Smooth muscle cell (in vitro differentiated cells): ENCODE results near the gene RASL12. TPM values are rescaled to one million over a fixed set of nuclear protein-coding genes. Genes with fewer than 3 reads are reported as not detected.
"Not testable (repeated sequence)": the region's sequence is repeated elsewhere in the genome, so short reads cannot be mapped to it uniquely, and the experiment has no call there.

Experiments
- DNase-seq: peaks from one replicate; lab custom pipeline; 2025; ENCODE audit not compliant: unreplicated experiment; lab: John Stamatoyannopoulos, UW
- H2AFZ ChIP-seq: fragments of 200-600 bp; sonication (generic); 2 replicates; pipeline ENCODE4 v1.6.0; 2016; ENCODE audit warnings: antibody characterized with exemption, low read depth, mild to moderate bottlenecking
- H3F3A ChIP-seq: fragments of 200-600 bp; sonication (generic); 2 replicates; pipeline ENCODE4 v1.6.0; 2017; ENCODE audit warnings: antibody characterized with exemption, low read depth
- H3K27ac ChIP-seq: fragments of 200-600 bp; sonication (generic); 2 replicates; pipeline ENCODE4 v1.5.1; 2016; ENCODE audit warnings: low read depth, mild to moderate bottlenecking
- H3K27me3 ChIP-seq: fragments of 200-600 bp; sonication (generic); 2 replicates; pipeline ENCODE4 v1.6.1; 2016; ENCODE audit warnings: low read depth, mild to moderate bottlenecking
- H3K36me3 ChIP-seq: fragments of 200-600 bp; sonication (generic); 2 replicates; pipeline ENCODE4 v1.5.1; 2016; ENCODE audit warnings: low read depth
- H3K4me1 ChIP-seq: fragments of 200-600 bp; sonication (generic); 2 replicates; pipeline ENCODE4 v1.5.1; 2016; ENCODE audit warnings: low read depth
- H3K4me2 ChIP-seq: fragments of 200-600 bp; sonication (generic); 2 replicates; pipeline ENCODE4 v1.6.0; 2016; ENCODE audit warnings: mild to moderate bottlenecking
- H3K4me3 ChIP-seq: fragments of 200-600 bp; sonication (generic); 2 replicates; pipeline ENCODE4 v1.5.1; 2016; ENCODE audit warnings: mild to moderate bottlenecking
- H3K79me2 ChIP-seq: fragments of 200-600 bp; sonication (generic); 2 replicates; pipeline ENCODE4 v1.6.0; 2016; ENCODE audit warnings: low read depth, mild to moderate bottlenecking
- H3K9ac ChIP-seq: fragments of 200-600 bp; sonication (generic); 2 replicates; pipeline ENCODE4 v1.6.0; 2016; ENCODE audit warnings: low read depth
- H3K9me3 ChIP-seq: fragments of 200-600 bp; sonication (generic); replicated peaks from 2 replicates; pipeline ENCODE4 v1.5.1; 2016; ENCODE audit warnings: low read depth
- H4K20me1 ChIP-seq: fragments of 200-600 bp; sonication (generic); 2 replicates; pipeline ENCODE4 v1.6.0; 2016; ENCODE audit warnings: low read depth
- CTCF ChIP-seq: fragments of 200-600 bp; sonication (generic); IDR thresholded peaks from 2 replicates; pipeline ENCODE4 v1.5.1; 2017; ENCODE audit warnings: borderline replicate concordance, mild to moderate bottlenecking, antibody characterized with exemption; ENCODE audit not compliant: insufficient read depth, poor library complexity, severe bottlenecking
- WGBS: methylation state at CpG from one replicate; pipeline ENCODE4 v1.1.7; 2016; ENCODE audit warnings: low lambda C conversion rate; 5-methylcytosine and 5-hydroxymethylcytosine counted together
- polyA plus RNA-seq: library from polyadenylated mRNA; unstranded; fragments of >200 nt; fragmentation: Nextera tagmentation; extraction: Ambion mirVana; gene quantifications from 2 replicates; pipeline ENCODE4 v1.2.1, GENCODE V29; 2016
- total RNA-seq: library from RNA; depleted of rRNA; stranded (reverse); fragments of >200 nt; gene quantifications from 2 replicates; pipeline ENCODE4 v1.2.3, GENCODE V29; 2014

RASL12 gene
- total and polyA plus RNA-seq, 2 experiments from 2014 or later = 8.7 to 14.6 TPM

GRCh38 chr15:65020419-65020818, 47.4 kb downstream of the RASL12 start:
- Histone ChIP-seq H3K4me3 (no peak overlapping the region), H3K36me3 (peaks cover 24% of the 10 kb centered on the region), H2AFZ (no peak overlapping the region), H3F3A (no peaks in the 10 kb centered on the region), H3K79me2 (no peaks in the 10 kb centered on the region), H3K27ac (no peak overlapping the region), H3K27me3 (no peaks in the 10 kb centered on the region), H3K9me3 (no peaks in the 10 kb centered on the region), H4K20me1 (no peaks in the 10 kb centered on the region), H3K9ac (no peak overlapping the region), H3K4me1 (no peaks in the 10 kb centered on the region), H3K4me2 (no peak overlapping the region)
- 100% methylated on average over 1 of the region's 1 CpG for WGBS
- no peak for TF ChIP-seq CTCF
- DNase-seq = no peak

GRCh38 chr15:65011198-65011597, 56.6 kb downstream of the RASL12 start:
- H2AFZ ChIP-seq, H3F3A ChIP-seq, H3K27me3 ChIP-seq, H3K27ac ChIP-seq, H3K4me2 ChIP-seq, DNase-seq, H4K20me1 ChIP-seq, H3K4me3 ChIP-seq, H3K79me2 ChIP-seq, H3K4me1 ChIP-seq, H3K9ac ChIP-seq: not testable (repeated sequence)
- WGBS = 97% methylated on average over 4 of the region's 4 CpGs
- Histone ChIP-seq H3K36me3 (peaks cover 36% of the 10 kb centered on the region), H3K9me3 (peaks cover 13% of the 10 kb centered on the region)

DNA sequence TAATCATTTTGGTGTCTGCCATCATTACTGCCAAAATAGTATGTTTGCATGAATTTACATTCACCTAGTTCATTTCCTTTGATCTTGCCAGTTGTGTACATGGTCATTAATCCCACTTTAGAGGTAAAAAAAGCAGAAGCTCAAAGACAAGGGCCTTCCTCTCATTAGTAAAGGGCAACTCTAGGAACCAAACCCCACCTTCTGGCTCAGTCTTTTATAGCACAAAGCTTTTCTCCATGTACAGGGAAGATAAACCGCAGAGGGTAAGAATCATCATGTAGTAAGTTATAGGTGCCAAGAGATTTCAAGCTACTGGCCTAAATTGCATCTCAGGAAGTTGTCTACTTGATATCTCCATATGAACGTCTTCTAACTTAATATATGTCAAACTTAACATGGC, 58.8 kb downstream of the RASL12 start:
- 79% methylated on average over 2 of the region's 2 CpGs for WGBS
- H4K20me1 ChIP-seq = no peaks in the 10 kb centered on the region
- DNase-seq = no peak
- peaks cover 17% of the 10 kb centered on the region for H3K36me3 ChIP-seq
- H3K79me2 ChIP-seq = no peaks in the 10 kb centered on the region
- no peak overlapping the region for H2AFZ ChIP-seq
- H3K4me2 ChIP-seq = no peak overlapping the region
- no peak for TF ChIP-seq CTCF
- no peak overlapping the region for H3K9ac ChIP-seq
- H3K4me3 ChIP-seq = no peak overlapping the region
- no peaks in the 10 kb centered on the region for H3K27me3 ChIP-seq
- H3K4me1 ChIP-seq = peaks cover 6% of the 10 kb centered on the region
- no peaks in the 10 kb centered on the region for H3F3A ChIP-seq
- peaks cover 10% of the 10 kb centered on the region for H3K9me3 ChIP-seq
- H3K27ac ChIP-seq = no peak overlapping the region

- peaks cover 4% of the 10 kb centered on the region for H3K36me3 ChIP-seq
- no peaks in the 10 kb centered on the region for H3K79me2 ChIP-seq
- no peak overlapping the region for H3K4me3 ChIP-seq
- H4K20me1 ChIP-seq = no peaks in the 10 kb centered on the region
- no peak overlapping the region for H3K9ac ChIP-seq
- WGBS = 49% methylated on average over 3 of the region's 3 CpGs
- H3K4me1 ChIP-seq = peaks cover 6% of the 10 kb centered on the region
- no peak overlapping the region for H3K4me2 ChIP-seq
- no peak for DNase-seq
- no peak overlapping the region for H3K27ac ChIP-seq
- no peak overlapping the region for H2AFZ ChIP-seq
- H3K9me3 ChIP-seq = no peaks in the 10 kb centered on the region
- H3F3A ChIP-seq = no peaks in the 10 kb centered on the region
- TF ChIP-seq CTCF = no peak
- no peaks in the 10 kb centered on the region for H3K27me3 ChIP-seq
Observed at GRCh38 chr15:65006876-65007275, 60.9 kb downstream of the RASL12 start.
